HL-60 (cell line): ENCODE results near the gene GBA3.

Experiments
- POLR2AphosphoS5 ChIP-seq: IDR thresholded peaks from 2 replicates; pipeline ENCODE4 v1.6.1; 2012; ENCODE audit warnings: low read depth
- TF ChIP-seq, protein P1 (sequence below): IDR thresholded peaks from one replicate; pipeline ENCODE4 v1.5.1; 2011; ENCODE audit warnings: low read length, control low read depth, inconsistent platforms; ENCODE audit not compliant: insufficient read depth

DNA sequence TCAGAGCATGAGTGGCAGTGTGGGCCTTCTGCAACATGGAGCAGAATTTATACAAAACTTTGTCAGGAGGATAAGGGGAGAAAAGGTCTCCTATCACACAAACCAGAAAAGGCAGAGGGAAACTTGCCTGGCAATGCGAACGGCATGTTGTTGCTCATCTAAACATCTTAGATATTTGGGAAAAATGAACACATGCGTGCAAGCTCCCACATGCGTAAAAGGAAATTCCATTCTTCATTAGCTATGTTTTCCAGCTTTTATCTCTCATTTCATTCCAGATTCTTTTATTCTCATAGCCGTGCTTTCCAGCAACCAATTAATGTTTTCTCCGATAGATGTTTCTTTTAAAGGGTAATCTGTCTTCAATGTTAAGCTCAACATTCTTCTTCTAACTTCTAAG, 31.3 kb upstream of the GBA3 start:
- no peak for TF ChIP-seq POLR2AphosphoS5
- TF ChIP-seq, protein P1, sequence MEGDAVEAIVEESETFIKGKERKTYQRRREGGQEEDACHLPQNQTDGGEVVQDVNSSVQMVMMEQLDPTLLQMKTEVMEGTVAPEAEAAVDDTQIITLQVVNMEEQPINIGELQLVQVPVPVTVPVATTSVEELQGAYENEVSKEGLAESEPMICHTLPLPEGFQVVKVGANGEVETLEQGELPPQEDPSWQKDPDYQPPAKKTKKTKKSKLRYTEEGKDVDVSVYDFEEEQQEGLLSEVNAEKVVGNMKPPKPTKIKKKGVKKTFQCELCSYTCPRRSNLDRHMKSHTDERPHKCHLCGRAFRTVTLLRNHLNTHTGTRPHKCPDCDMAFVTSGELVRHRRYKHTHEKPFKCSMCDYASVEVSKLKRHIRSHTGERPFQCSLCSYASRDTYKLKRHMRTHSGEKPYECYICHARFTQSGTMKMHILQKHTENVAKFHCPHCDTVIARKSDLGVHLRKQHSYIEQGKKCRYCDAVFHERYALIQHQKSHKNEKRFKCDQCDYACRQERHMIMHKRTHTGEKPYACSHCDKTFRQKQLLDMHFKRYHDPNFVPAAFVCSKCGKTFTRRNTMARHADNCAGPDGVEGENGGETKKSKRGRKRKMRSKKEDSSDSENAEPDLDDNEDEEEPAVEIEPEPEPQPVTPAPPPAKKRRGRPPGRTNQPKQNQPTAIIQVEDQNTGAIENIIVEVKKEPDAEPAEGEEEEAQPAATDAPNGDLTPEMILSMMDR, result no peak
